HEK293T (cell line): Measurements from ENCODE around the gene FBXO5.

Source experiments
- ARNT ChIP-seq: fragments of 450-650 bp; IDR thresholded peaks from 2 replicates; pipeline ENCODE4 v1.6.1; 2017; ENCODE audit warnings: mild to moderate bottlenecking
- BHLHE40 ChIP-seq: fragments of 450-650 bp; IDR thresholded peaks from 2 replicates; pipeline ENCODE4 v1.6.1; 2016; ENCODE audit warnings: mild to moderate bottlenecking, moderate library complexity, borderline replicate concordance
- ELF4 ChIP-seq: fragments of 450-650 bp; IDR thresholded peaks from 2 replicates; pipeline ENCODE4 v1.6.1; 2017; ENCODE audit warnings: antibody characterized with exemption
- FOXA1 ChIP-seq: fragments of 450-650 bp; IDR thresholded peaks from 2 replicates; pipeline ENCODE4 v1.6.1; 2016; ENCODE audit warnings: mild to moderate bottlenecking
- FOXK2 ChIP-seq: fragments of 450-650 bp; IDR thresholded peaks from 2 replicates; pipeline ENCODE4 v1.6.1; 2016; ENCODE audit warnings: mild to moderate bottlenecking
- FOXM1 ChIP-seq: fragments of 450-650 bp; IDR thresholded peaks from 2 replicates; pipeline ENCODE4 v1.6.1; 2017; ENCODE audit warnings: mild to moderate bottlenecking, borderline replicate concordance
- HDGF ChIP-seq: fragments of 450-650 bp; IDR thresholded peaks from 2 replicates; pipeline ENCODE4 v1.6.1; 2017; ENCODE audit warnings: antibody characterized with exemption, borderline replicate concordance
- L3MBTL2 ChIP-seq: fragments of 450-650 bp; conservative IDR thresholded peaks from 2 replicates; pipeline ENCODE4 v1.6.1; 2016; ENCODE audit warnings: mild to moderate bottlenecking
- NFRKB ChIP-seq: fragments of 450-650 bp; IDR thresholded peaks from 2 replicates; pipeline ENCODE4 v1.6.1; 2016; ENCODE audit warnings: mild to moderate bottlenecking, moderate library complexity
- SP1 ChIP-seq: fragments of 450-650 bp; IDR thresholded peaks from 2 replicates; pipeline ENCODE4 v1.6.1; 2017
- SUZ12 ChIP-seq: fragments of 450-650 bp; IDR thresholded peaks from 2 replicates; pipeline ENCODE4 v1.6.1; 2016; ENCODE audit warnings: mild to moderate bottlenecking
- TARDBP ChIP-seq: fragments of 450-650 bp; IDR thresholded peaks from 2 replicates; pipeline ENCODE4 v1.6.1; 2016
- ZNF384 ChIP-seq: fragments of 450-650 bp; IDR thresholded peaks from 2 replicates; pipeline ENCODE4 v1.6.1; 2016
- TF ChIP-seq, protein P1 (sequence below): fragments of 450-650 bp; IDR thresholded peaks from 2 replicates; pipeline ENCODE4 v1.6.1; 2016

DNA sequence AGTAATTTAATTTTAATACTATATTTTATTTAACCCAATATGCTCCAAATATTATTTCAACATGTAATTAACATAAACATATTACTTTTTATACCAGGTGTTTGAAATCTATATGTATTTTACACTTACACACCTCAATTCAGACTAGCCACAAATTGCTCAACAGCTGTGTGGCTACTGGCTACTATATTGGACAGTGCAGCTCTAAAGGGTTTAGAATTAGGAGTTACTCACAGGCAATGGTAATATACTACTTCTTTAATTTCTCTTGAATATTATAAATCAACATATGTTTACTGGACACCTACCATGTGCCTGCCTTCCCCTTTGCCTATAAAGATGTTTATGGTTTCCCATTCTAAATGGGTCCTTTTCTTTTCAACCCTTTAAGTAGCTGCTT lies 17.4 kb upstream of the FBXO5 start:
- TF ChIP-seq FOXM1, result no peak
- TF ChIP-seq ELF4, result no peak
- no peak for TF ChIP-seq SUZ12
- no peak for TF ChIP-seq TARDBP
- no peak for TF ChIP-seq FOXK2
- no peak for TF ChIP-seq HDGF
- TF ChIP-seq, protein P1, sequence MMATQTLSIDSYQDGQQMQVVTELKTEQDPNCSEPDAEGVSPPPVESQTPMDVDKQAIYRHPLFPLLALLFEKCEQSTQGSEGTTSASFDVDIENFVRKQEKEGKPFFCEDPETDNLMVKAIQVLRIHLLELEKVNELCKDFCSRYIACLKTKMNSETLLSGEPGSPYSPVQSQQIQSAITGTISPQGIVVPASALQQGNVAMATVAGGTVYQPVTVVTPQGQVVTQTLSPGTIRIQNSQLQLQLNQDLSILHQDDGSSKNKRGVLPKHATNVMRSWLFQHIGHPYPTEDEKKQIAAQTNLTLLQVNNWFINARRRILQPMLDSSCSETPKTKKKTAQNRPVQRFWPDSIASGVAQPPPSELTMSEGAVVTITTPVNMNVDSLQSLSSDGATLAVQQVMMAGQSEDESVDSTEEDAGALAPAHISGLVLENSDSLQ, result no peak
- no peak for TF ChIP-seq ZNF384
- TF ChIP-seq SP1, result no peak
- no peak for TF ChIP-seq BHLHE40
- no peak for TF ChIP-seq L3MBTL2
- TF ChIP-seq NFRKB, result no peak
- TF ChIP-seq FOXA1, result no peak
- TF ChIP-seq ARNT, result no peak
